PFSK-1 (cell line): ENCODE results near the gene ERI3.

Source experiments
- POLR2AphosphoS5 ChIP-seq: IDR thresholded peaks from 2 replicates; pipeline ENCODE4 v1.6.1; 2012; ENCODE audit warnings: low read depth, mild to moderate bottlenecking, control low read depth, low read length, moderate library complexity
- TAF1 ChIP-seq: IDR thresholded peaks from 2 replicates; pipeline ENCODE4 v1.6.1; 2012; ENCODE audit warnings: low read length, control low read depth, borderline replicate concordance; ENCODE audit not compliant: insufficient read depth

GRCh38 chr1:44223187-44223610 lies 131.9 kb downstream of the ERI3 start:
- TF ChIP-seq POLR2AphosphoS5 = no peak
- TF ChIP-seq TAF1 = no peak
